Activated T-cell treated with anti-CD3 and anti-CD28 coated beads, Interleukin-2, amount 50 U/mL, for 1 hour (primary cell): ENCODE data around the gene CHRM2.

Source experiments
- DNase-seq: peaks from one replicate; pipeline ENCODE4 v3.0.0-alpha.2; 2020

The CHRM2 gene

DNA sequence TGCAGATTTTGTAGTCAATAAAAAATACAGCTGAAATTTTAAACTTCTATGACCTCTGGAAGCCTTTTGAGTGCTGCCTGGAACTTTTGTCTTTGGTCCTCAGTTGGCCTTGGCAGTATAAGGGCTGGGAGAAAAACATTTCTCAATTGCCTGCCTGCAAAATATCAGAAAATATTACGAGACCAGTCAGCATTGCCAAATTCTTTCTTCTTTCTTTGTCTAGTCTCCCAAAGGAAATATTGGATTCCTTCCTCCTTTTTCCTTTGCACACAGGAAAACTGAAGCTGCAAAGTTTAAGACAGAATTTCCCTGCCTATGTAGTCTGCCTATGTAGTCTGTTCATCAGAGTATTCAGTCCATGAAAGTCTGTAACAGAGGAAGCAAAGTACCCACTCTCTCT is 95.9 kb downstream of the CHRM2 start:
- no peak for DNase-seq

DNA sequence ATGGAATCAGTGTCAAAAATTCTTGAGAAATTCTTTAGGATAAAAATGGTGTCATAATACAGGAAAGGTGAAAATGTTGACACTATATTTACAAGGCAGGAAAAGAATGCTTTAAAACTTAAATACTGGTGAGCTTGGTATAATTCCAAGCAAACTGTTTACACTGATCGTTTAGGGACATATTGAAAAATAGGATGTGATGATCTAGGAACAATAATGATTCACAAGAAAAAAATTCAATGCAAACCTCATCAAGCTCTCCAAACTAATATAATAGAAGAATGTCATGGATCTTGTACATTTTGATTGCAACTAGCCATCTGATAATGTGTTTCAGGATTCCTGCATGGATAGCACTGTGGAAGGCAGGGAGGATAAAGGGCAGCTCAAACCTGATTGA is 98.4 kb downstream of the CHRM2 start:
- DNase-seq = no peak

DNA sequence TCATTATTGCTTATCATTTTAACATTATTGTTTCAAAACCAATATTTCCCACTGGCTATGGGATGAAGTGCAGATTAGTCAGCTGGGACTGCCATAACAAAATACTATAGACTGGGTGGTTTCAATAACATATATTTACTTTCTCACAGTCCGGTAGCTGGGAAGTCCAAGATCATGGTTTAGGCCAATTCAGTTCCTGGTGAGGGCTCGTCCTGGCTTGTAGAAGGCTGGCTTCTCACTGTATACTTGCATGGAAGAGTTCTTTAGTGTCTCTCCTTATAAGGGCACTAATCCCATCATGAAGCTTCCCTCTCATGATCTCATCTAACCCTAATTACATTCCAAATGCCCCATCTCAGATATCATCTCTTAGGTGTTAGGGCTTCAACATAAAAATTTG is 101.3 kb downstream of the CHRM2 start:
- DNase-seq = no peak

DNA sequence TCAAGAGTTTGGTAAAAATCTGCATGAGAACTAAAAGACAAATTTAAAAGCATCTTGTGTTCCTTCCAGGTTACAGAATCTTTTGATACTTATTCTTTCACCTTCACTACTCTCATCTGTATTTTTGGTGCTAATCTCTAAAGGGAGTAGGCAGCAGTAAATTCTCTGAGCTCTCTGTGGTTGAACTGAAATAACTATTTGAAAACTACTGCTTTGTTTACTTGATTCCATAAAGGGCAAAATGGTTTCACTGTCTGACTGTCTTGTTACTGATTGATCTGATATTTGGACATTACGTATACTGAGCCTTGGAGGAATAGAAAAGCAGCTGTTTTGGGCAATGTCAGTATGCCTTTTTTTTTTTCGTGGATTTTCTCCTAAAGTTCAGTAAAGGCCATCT is 103.3 kb downstream of the CHRM2 start:
- DNase-seq = no peak

DNA sequence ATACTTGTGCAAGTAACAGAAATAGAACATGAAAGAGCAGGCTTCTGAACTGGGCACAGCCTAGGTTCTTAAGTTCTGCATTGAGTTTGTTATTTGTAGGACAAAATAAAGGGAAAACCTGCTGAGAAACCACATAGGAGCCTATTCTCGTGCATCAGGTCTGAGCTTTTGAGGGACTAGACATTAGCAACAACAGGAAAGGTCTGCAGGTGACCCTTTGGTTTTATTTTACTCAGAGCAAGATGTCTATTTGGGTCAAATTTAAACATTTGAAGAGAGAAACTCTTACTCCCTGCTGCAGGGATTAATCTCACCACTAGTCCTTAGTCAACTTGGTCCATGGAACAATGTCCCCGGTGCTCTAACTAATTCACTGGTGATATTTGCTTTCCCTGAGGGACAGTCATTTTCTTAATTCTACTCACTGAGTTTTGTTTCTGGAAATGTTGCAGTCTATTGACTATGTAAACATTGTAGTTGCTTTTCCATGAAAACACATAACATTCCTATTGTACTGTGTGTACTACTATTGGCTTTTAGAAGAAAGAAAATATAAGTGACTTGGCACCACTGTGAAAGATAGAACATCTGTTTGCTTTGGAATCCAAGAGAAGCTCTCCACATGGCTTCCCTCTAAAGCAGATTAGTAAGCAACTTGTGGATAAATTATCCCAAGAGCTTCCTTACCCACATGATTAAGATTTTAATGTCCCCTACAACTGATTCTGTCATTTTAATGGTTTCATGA is 108.2 kb downstream of the CHRM2 start:
- DNase-seq = no peak

DNA sequence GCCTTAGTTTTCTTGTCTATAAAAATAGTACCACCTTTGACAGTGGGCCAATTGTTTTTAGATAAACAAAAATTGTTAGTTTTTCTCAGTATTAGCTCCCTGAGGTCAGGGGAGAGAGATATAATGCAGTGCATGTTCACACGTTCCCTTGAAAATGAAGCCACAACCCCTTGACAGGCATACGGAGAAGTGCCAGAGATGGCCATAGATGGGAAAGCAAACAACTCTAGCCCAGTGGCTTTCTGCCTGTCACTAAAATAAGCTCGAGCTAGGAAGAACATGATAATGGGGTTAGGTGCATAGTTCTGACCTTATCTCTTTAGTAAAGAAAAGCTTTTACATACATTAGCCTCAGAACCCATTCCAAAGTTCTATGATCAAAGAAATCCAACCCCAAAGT is 124.9 kb downstream of the CHRM2 start:
- DNase-seq = no peak

DNA sequence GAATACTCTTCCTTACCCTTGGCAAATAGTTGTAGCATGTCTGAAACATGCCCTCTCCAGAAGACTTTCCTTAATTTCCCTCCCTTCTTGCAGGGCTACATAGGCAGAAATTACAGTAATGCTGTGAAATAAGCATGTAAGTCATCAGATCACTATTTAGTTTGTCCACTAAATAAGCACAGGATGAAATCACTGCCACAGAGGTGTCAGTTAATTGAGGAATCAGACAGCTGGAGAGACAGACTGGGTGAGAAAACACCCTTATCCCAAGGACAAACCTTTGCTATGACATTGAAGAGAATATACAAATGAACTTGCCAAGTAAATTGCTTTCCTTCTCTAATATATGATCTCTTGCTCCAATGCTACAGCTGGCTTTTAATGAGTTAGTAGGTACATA is 129.3 kb downstream of the CHRM2 start:
- DNase-seq = no peak

DNA sequence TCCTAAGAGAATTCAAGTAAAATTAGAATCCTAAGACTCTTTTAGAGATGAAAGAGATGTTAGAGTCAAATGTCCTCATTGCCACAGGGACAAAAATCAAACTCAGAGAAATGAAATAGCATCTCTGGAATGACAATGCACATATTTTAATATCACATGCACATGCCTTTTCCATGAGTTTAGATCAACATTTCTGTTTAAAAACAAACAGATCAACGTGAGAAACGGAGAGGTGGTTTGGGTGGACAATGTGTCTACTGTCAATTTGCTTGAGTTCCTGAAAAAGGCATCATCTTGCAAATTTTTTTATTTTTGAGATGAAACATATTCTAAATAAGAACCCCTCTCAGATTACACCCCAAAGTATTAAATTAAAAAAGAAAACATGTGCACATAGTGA is 130.0 kb downstream of the CHRM2 start:
- no peak for DNase-seq

DNA sequence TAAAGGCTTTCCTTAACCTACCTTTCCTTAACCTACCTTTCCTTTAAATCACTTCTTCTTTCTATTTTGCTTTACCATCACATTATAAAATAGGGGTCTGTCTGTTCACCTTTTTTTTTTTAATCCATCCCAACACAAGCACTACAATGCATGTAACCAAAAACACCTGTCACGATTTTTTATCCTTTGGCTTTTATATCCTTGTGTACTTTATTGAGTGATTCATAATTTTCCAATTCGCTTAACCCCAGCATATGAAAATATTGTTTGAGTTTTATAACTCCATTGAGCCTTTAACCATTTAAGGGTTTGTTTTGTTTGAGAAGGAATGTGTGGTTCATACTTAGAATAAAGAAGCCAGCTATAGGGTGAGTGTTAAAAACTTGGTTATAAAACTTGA is 132.2 kb downstream of the CHRM2 start:
- no peak for DNase-seq

DNA sequence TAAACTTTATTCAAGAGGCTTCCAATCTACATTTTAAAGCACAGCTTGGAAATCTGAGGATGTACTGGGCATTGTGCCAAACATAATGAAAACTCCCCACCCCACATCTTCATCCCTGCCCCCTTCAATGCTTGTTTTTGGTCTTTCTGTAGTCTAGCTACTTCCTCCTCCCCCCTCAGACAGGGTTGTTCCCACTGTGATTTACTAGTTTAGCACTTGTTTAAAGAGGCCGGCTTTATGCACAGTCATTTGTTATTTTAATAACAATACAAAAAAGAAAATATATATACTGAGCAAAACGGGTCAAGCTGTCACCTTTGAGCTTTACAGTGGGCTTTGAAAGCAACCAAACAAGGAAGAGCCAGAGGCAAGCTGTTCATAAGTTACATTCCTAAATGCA is 132.6 kb downstream of the CHRM2 start:
- DNase-seq = no peak

DNA sequence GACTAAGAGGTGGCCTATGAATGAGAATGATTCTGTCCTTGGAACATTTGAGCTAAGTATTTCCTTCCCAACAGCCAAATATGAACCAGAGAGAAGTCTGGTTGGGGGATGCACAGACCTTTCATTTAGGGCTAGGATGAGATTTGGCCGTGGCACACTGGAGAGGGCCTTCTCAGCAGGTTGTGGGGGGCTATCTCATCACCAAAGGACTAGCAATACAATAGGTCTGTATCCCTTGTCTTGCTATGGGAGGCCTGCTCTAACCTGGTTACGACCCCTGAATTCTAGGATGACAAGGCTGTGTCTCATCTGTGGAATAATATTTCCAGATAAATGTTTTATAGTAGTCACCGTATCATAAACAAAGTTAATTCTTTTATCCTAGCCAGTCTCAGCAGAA is 133.0 kb downstream of the CHRM2 start:
- DNase-seq = no peak

DNA sequence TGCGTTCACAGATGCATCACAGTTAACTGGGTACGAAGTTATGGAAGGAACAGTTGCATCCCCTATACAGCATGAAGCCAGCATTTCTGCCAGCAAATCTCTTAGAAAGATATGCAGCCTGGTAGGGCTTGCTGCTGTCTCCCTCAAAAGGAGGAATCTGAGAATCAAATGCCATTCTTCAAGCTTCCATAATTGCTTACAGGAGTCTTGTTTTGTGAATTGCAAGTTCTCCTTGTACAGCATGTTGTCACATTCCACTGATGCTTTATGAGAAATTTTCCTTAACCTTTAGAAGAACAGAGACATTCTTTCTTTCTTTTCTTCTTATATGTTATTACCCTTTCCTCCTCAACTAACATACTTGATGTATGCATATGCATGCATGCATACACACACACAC is 134.6 kb downstream of the CHRM2 start:
- DNase-seq = no peak

DNA sequence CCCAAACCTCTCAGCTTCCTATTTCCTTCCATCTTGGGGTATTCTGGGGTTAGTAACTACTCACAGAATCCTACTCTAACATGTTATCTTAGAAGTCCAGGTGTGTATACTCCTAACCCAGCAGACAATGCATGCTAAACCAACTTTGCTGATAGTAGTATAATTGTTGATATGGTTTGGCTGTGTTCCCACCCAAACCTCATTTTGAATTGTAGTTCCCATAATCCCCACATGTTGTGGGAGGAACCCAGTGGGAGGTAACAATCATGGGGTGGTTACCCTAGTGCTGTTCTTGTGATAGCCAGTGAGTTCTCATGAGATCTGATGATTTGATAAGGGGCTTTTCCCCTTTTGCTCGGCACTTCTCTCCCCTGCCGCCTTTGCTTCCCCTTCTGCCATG is 135.1 kb downstream of the CHRM2 start:
- DNase-seq = no peak

DNA sequence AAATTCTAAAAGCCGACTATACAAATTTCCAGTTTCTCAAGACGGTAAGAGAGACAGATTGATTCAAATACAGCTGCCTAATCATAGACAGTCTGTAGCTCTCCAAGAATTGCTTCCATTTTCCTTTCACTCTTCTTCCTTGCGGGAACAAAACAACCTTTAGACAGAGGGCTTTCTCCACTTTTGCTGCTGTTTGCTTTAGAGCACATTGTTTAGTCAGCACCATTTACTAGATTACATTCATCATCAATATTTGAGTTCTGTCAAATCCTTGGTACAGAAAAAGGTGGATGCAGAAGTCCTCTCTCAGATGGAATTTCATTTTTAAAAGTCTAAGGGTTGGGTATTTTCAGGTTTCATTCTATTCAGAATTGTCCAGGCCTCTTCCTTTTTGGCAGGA is 137.4 kb downstream of the CHRM2 start:
- DNase-seq = no peak

DNA sequence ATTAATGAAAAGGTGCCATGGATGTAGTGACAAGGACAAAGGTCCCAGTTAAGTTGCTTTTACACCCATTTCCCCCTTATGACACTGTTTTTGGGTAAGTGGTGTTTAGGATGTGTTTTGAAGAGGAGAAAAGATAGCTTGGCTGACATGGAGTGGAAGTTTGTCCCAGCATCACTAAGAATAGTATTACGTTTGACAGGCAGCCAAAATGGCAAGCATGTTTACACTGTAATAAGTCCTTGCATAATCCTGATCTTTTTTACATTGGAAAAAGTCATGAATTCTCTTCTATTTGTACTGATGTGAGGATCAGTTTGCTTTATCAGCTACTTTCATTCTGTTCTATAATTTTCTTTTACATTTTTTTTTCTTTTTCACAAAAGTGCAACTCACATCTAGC is 137.8 kb downstream of the CHRM2 start:
- DNase-seq = no peak

DNA sequence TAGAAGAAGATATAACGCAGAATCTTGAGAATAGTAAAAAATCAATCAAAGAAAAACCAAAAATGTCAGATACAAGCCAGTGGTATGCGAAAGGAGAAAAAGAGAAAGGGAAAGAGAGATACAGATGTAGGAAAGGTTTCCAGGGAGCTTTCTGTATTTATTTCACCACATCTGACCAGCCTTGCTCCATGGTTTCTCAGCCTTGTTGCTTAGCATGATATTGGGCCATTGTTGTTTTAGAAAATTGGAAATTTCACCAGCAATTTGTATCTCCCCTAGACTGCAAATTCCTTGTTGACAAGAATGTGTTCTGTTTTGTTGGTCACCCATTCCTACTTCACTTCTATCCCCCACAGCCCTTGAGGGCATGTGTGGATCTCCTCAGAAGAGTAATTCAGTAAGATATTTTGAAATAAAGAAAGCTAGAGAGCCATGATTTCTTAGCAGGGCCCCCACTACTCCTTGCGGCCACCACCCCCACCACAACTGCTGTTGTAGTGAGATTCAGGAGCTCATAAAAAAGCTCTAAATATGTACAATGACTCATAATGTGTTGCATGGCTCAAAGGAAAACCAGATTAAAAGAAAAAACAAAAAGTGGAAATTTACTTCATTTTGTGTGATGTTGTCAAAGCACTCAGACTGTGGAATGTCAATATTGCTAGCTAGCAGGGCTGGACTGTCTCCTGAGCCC is 138.7 kb downstream of the CHRM2 start:
- no peak for DNase-seq

DNA sequence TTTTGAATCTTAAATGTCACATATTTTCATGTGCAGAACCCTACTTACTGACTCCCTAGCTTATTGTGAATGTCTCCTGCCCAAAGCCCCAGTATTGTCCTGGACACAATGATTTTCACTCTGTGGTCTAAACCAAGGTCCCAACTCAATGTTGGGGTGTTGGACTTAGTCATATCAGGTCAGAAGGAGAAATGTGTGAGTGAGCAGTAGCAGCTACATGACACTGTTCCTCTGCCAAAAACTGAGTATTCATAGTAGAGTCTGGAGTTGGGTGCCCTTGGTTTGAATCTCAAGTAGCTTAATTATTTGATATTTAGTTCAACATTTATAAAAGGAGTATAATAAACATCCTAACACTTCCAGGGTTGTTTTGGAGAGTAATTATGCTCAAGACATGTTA is 141.0 kb downstream of the CHRM2 start:
- DNase-seq = no peak

DNA sequence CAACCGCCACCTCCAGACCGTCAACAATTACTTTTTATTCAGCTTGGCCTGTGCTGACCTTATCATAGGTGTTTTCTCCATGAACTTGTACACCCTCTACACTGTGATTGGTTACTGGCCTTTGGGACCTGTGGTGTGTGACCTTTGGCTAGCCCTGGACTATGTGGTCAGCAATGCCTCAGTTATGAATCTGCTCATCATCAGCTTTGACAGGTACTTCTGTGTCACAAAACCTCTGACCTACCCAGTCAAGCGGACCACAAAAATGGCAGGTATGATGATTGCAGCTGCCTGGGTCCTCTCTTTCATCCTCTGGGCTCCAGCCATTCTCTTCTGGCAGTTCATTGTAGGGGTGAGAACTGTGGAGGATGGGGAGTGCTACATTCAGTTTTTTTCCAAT is 146.6 kb downstream of the CHRM2 start:
- DNase-seq = no peak

DNA sequence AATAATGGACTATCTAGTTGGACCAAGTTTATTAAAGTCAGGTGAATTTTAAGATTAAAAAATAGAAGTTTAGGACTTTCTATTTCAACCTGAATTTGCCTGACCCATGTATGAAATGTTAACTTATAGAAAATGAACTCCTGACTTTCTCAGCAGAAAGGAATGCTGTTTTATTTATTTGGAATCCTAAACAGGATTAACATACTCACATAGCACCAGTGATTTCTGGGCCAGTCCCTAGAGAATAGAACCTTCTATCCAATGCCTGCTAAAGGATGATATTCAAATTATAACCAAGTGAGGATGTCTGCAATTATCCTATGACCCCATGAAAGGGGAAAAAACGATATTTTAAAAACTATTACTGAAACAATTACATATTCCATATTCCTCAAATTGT is 148.8 kb downstream of the CHRM2 start:
- DNase-seq = no peak

DNA sequence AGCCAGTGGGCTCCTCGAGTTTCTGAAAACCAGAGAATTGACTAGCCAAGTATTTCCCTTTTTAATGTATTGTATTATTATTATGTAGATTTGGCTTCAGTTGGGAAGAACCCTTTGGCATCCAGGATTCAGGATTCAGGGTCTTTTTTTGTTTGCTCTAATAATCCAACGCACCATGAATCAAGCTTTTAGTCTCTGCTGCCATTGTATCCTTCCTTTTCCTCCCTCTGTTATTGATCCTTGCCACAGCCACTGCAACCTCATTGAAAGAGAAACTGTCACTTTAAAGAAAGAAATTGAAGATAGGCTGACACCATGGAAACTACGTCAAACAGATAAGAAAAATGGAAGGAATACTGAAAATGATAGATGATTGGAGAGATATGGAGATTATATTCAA is 150.0 kb downstream of the CHRM2 start:
- no peak for DNase-seq

DNA sequence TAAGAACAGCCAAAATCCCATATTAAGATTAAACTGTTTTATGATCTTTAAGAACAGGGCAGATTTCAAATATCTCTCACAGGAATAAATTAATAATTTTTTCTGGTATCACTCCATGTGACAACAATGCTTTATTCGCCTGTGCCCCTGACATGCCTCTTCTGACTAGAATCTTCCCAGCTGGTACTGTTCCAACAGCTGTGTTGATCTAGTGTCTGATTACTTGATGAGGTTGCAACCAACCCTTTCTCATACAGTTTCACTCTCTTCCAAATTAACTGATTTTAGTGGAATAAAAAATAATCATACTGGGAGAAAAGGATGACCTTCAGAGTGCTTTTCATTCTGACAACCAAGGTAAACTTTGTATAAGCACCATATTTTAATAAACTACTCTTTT is 151.9 kb downstream of the CHRM2 start:
- no peak for DNase-seq

DNA sequence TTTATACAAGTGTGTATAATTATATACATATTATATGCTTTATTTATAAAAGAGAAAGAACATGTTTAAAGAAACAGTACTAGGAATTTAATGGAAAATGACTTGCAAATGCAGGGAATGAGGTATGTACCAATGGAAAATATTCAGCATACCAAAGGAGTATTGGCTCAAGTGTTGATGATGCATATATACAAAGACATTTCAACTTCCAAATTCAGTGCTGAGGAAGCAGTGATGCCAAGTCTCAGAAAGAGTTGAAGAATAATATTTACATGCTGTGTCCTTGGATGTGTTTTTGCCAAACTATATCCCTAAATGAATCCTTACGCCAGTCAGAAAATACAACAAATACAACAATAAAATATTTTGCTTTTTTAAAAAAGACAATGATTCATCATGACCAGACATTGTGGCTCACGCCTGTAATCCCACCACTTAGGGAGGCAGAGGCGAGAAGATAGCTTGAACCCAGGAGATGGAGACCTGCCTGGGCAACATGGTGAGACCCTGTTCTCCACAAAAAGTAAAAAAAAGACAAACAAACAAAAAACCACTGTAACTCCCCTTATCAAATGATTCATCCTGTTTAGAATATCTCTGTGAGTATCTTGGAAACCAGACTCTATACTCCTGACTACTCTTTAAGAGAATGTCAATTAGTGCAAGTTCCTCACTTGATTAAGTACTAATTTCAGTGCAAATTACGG is 157.2 kb downstream of the CHRM2 start:
- DNase-seq = no peak

DNA sequence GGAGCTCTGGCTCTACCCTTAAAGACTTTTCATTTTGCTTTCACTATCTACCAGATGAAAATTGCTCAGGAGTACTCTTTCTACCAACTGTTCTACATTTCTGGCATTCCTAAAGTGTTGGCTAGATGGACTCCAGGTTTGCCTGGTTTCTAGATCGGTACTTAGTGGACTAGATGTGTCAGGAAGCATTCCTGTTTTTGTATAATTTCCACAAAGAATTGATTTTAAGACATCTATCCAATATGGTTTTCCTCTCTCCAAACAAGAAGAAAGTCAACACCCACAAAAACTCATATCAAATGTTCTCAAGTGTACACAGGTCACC is 157.7 kb downstream of the CHRM2 start:
- DNase-seq = no peak

DNA sequence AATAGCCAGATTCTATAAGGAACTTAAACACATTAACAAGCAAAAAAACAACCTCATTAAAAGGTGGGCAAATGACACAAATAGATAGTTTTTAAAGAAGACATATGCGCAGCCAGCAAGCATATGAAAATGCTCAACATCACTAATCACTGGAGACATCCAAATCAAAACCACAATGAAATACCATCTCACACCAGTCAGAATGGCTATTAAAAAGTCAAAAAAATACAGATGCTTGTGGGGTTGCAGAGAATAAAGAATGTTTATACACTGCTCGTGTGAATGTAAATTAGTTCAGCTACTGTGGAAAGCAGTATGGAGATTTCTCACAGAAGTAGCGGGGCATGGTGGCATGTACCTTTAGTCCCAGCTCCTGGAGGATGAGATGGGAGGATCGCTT is 164.0 kb downstream of the CHRM2 start:
- DNase-seq = no peak

DNA sequence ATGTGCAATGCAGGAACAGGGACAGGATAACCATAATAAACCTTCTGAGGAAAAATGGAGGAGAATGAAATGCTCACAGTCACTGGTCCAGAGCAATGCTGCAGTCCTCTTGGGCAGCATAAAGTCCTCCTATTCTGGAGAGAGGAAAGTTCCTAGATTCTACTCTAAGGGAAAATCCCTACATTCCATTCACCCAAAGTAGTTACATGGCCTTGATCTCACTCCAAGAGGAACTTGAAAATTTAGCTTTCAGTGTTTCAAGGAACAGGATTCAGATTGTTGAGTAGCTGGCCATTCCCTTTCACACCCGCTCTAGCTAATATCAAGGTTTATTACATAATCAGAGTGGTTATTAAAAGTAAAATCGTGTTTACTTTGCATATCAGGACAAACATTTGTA is 168.3 kb downstream of the CHRM2 start:
- DNase-seq = no peak
